H1 (cell line): ENCODE data around the gene SLC43A3. TPM values are rescaled to one million over a fixed set of nuclear protein-coding genes. Genes with fewer than 3 reads are reported as not detected.

Experiments
- CTCF ChIA-PET: fragments of 300-600 bp; sonication (Branson Sonifier 250); formaldehyde crosslinking; loops from one replicate; lab custom pipeline; 2021; ENCODE audit not compliant: partially characterized antibody; lab: Charles Lee
- POLR2A ChIA-PET: fragments of 300-600 bp; sonication (Branson Sonifier 250); formaldehyde crosslinking; loops from one replicate; lab custom pipeline; 2021; ENCODE audit warnings: inconsistent platforms; ENCODE audit not compliant: partially characterized antibody; lab: Charles Lee
- DNase-seq, 2 experiments: peaks; one replicate each; pipeline versions ENCODE4 v3.0.0 to v3.0.0-alpha.2; 2010 to 2022; ENCODE audit warnings: low spot score in 2 of 2, low read depth in 1 of 2, mixed read lengths in 1 of 2
- FAIRE-seq: peaks from 2 replicates; lab custom pipeline; 2011; peaks lifted over from hg19 to GRCh38; lab: Jason Lieb, UNC
- H2AFZ ChIP-seq: 2 replicates; pipeline ENCODE4 v1.8.1; 2012; ENCODE audit warnings: low read length, inconsistent platforms
- H2AK5ac ChIP-seq: 2 replicates; pipeline ENCODE4 v1.6.1; 2013; ENCODE audit warnings: low read depth, low read length
- H2BK120ac ChIP-seq: replicated peaks from 2 replicates; pipeline ENCODE3; 2013; ENCODE audit warnings: low read depth, low read length, inconsistent platforms
- H2BK12ac ChIP-seq: 2 replicates; pipeline ENCODE4 v1.6.1; 2013; ENCODE audit warnings: low read depth, low read length
- H2BK15ac ChIP-seq: 2 replicates; pipeline ENCODE4 v1.6.1; 2013; ENCODE audit warnings: low read length
- H2BK20ac ChIP-seq: 2 replicates; pipeline ENCODE4 v1.6.1; 2013; ENCODE audit warnings: low read length
- H2BK5ac ChIP-seq: 2 replicates; pipeline ENCODE4 v1.6.1; 2013; ENCODE audit warnings: low read depth, low read length
- H3K14ac ChIP-seq: 2 replicates; pipeline ENCODE4 v1.6.1; 2013; ENCODE audit warnings: inconsistent platforms; ENCODE audit not compliant: insufficient read length
- H3K18ac ChIP-seq: 2 replicates; pipeline ENCODE4 v1.6.1; 2013; ENCODE audit warnings: low read length; ENCODE audit errors: extremely low read depth
- H3K23ac ChIP-seq: 2 replicates; pipeline ENCODE4 v1.6.1; 2013; ENCODE audit warnings: inconsistent platforms; ENCODE audit not compliant: insufficient read length
- H3K23me2 ChIP-seq: 2 replicates; pipeline ENCODE4 v1.6.1; 2013; ENCODE audit warnings: low read depth, low read length
- H3K27ac ChIP-seq: 2 replicates; pipeline ENCODE4 v1.6.1; 2011; ENCODE audit warnings: low read depth, low read length, inconsistent platforms
- H3K27me3 ChIP-seq, 4 experiments: replicated peaks in 1 of 4; 1 replicate in 1 of 4; 2 replicates in 3 of 4; pipeline versions ENCODE4 v1.6.1 to v1.8.1; 2011 to 2013; ENCODE audit warnings: low read length in 3 of 4, mild to moderate bottlenecking in 3 of 4, inconsistent platforms in 2 of 4, mixed read lengths in 2 of 4, moderate library complexity in 1 of 4; ENCODE audit not compliant: control insufficient read depth in 3 of 4, insufficient read depth in 3 of 4; ENCODE audit errors: extremely low read depth in 1 of 4
- H3K36me3 ChIP-seq, 4 experiments: 2 replicates each; pipeline versions ENCODE4 v1.6.1 to v1.8.1; 2011 to 2013; ENCODE audit warnings: mild to moderate bottlenecking in 4 of 4, low read length in 3 of 4, moderate library complexity in 2 of 4, control low read depth in 1 of 4, inconsistent platforms in 1 of 4; ENCODE audit not compliant: insufficient read depth in 4 of 4, control insufficient read depth in 2 of 4
- H3K4ac ChIP-seq: replicated peaks from 2 replicates; pipeline ENCODE3; 2013; ENCODE audit warnings: low read length, low read depth, mixed read lengths, inconsistent platforms; ENCODE audit not compliant: insufficient read length
- H3K4me1 ChIP-seq, 4 experiments: replicated peaks in 1 of 4; 1 replicate in 1 of 4; 2 replicates in 3 of 4; pipeline versions ENCODE4 v1.6.1 to v1.8.1; 2011 to 2013; ENCODE audit warnings: low read length in 3 of 4, inconsistent platforms in 2 of 4, mixed read lengths in 1 of 4; ENCODE audit not compliant: insufficient read depth in 4 of 4, control insufficient read depth in 3 of 4
- H3K4me2 ChIP-seq, 2 experiments: 2 replicates each; pipeline versions ENCODE4 v1.6.1 to v1.8.1; 2011 to 2013; ENCODE audit warnings: low read depth in 2 of 2, low read length in 2 of 2, control low read depth in 1 of 2, inconsistent platforms in 1 of 2, mild to moderate bottlenecking in 1 of 2; ENCODE audit not compliant: insufficient read depth in 1 of 2
- H3K4me3 ChIP-seq, 4 experiments: fragments of 200-600, 300-600 bp in 1 of 4; sonication (generic), shearing (Covaris generic), sonication (Bioruptor Twin) in 1 of 4; 2 replicates each; pipeline versions ENCODE4 v1.5.1 to v1.8.1; 2011 to 2016; ENCODE audit warnings: low read length in 4 of 4, low read depth in 3 of 4, control low read depth in 2 of 4, inconsistent platforms in 2 of 4, mild to moderate bottlenecking in 2 of 4, mixed read lengths in 1 of 4, moderate library complexity in 1 of 4; ENCODE audit not compliant: insufficient read depth in 2 of 4; ENCODE audit errors: extremely low read depth in 1 of 4
- H3K56ac ChIP-seq: replicated peaks from 2 replicates; pipeline ENCODE3; 2013; ENCODE audit warnings: low read depth, mild to moderate bottlenecking, mixed read lengths, low read length, inconsistent platforms; ENCODE audit not compliant: insufficient read length
- H3K79me1 ChIP-seq: 2 replicates; pipeline ENCODE4 v1.6.1; 2013; ENCODE audit warnings: low read depth, low read length, control low read depth
- H3K79me2 ChIP-seq, 2 experiments: 2 replicates each; pipeline versions ENCODE4 v1.6.1 to v1.8.1; 2012 to 2013; ENCODE audit warnings: low read length in 2 of 2, mild to moderate bottlenecking in 2 of 2, inconsistent platforms in 1 of 2; ENCODE audit not compliant: insufficient read depth in 2 of 2, control insufficient read depth in 1 of 2
- H3K9ac ChIP-seq, 4 experiments: replicated peaks in 1 of 4; 1 replicate in 1 of 4; 2 replicates in 3 of 4; pipeline versions ENCODE4 v1.6.1 to v1.8.1; 2011 to 2013; ENCODE audit warnings: low read depth in 3 of 4, low read length in 3 of 4, control low read depth in 2 of 4, mild to moderate bottlenecking in 2 of 4, moderate library complexity in 2 of 4, inconsistent platforms in 1 of 4; ENCODE audit errors: extremely low read depth in 1 of 4
- H3K9me3 ChIP-seq, 2 experiments: 2 replicates each; pipeline versions ENCODE4 v1.6.1 to v1.8.1; 2012 to 2013; ENCODE audit warnings: mild to moderate bottlenecking in 2 of 2, moderate library complexity in 2 of 2, control low read depth in 1 of 2, inconsistent platforms in 1 of 2, low read depth in 1 of 2, low read length in 1 of 2, mixed read lengths in 1 of 2; ENCODE audit not compliant: insufficient read depth in 2 of 2
- H4K20me1 ChIP-seq, 2 experiments: replicated peaks in 1 of 2; 2 replicates each; pipeline versions ENCODE3 to v1.8.1; 2011 to 2013; ENCODE audit warnings: inconsistent platforms in 2 of 2, low read length in 2 of 2, mild to moderate bottlenecking in 1 of 2; ENCODE audit not compliant: insufficient read depth in 2 of 2, control insufficient read depth in 1 of 2
- H4K5ac ChIP-seq: 2 replicates; pipeline ENCODE4 v1.6.1; 2013; ENCODE audit warnings: low read length, low read depth, mixed read lengths, inconsistent platforms; ENCODE audit not compliant: insufficient read length
- H4K8ac ChIP-seq: 2 replicates; pipeline ENCODE4 v1.8.0; 2013; ENCODE audit warnings: mild to moderate bottlenecking, moderate library complexity, low read length, inconsistent platforms; ENCODE audit not compliant: insufficient read depth; ENCODE audit errors: extremely low read depth
- H4K91ac ChIP-seq: replicated peaks from 2 replicates; pipeline ENCODE3; 2013; ENCODE audit warnings: low read length, mixed read lengths, inconsistent platforms; ENCODE audit not compliant: insufficient read length
- POLR2AphosphoS5 ChIP-seq: IDR thresholded peaks from 2 replicates; pipeline ENCODE4 v1.6.1; 2011; ENCODE audit warnings: low read depth, low read length
- RNF2 ChIP-seq: fragments of 200-900, 300-1000 bp; sonication (generic); IDR thresholded peaks from 2 replicates; pipeline ENCODE4 v1.7.1; 2016; ENCODE audit warnings: borderline replicate concordance, low read depth, mild to moderate bottlenecking, antibody characterized with exemption, low read length; ENCODE audit not compliant: poor library complexity, severe bottlenecking; ENCODE audit errors: missing control alignments
- WGBS, 2 experiments: shearing (Covaris generic) in 1 of 2; methylation state at CpG; one replicate each; pipeline versions ENCODE4 v1.1.6 to v1.1.7; 2013 to 2015; ENCODE audit warnings: low lambda C conversion rate in 2 of 2, mixed read lengths in 2 of 2, inconsistent platforms in 1 of 2, low coverage in 1 of 2, missing lambda C conversion rate in 1 of 2; ENCODE audit not compliant: insufficient replicate concordance in 2 of 2, insufficient coverage in 1 of 2, insufficient read length in 1 of 2; ENCODE audit errors: extremely low coverage in 1 of 2, missing lambda C conversion rate in 1 of 2; 5-methylcytosine and 5-hydroxymethylcytosine counted together
- polyA plus RNA-seq, 7 experiments: library from polyadenylated mRNA; depleted of rRNA in 3 of 7; stranded (reverse) in 5 of 7; unstranded in 2 of 7; fragments of >200 nt in 5 of 7; fragments of 200-250 nt in 2 of 7; gene quantifications; 1 replicate in 5 of 7; 2 replicates in 1 of 7; 4 replicates in 1 of 7; pipeline versions ENCODE4 v1.2.1 to v1.2.3, GENCODE V29; 2011 to 2013; ENCODE audit warnings: missing spikeins in 2 of 7, mixed read lengths in 2 of 7
- total RNA-seq: library from RNA; stranded (reverse); fragmentation: NEBNext Ultra II Directional; extraction: Animal tissue kit (Norgen Biotek cat#: 25700); gene quantifications from 2 replicates; pipeline ENCODE4 v1.2.1, GENCODE V29; 2021

Gene SLC43A3
- total and polyA plus RNA-seq, 2 of the 8 experiments (the other 6 are each of a cell fraction or from before 2014, with no cell fraction given), result 31.8 to 67.8 TPM

- Histone ChIP-seq H3K4me3 (no peak overlapping the region), H4K20me1 (no peaks in the 10 kb centered on the region), H2BK15ac (0 out of 2 replicates have a peak overlapping the region, but pooled peaks have one; percentile 34), H3K9me3 (no peaks in the 10 kb centered on the region), H3K9ac (no peak overlapping the region), H3K14ac (no peak overlapping the region), H3K56ac (no peak overlapping the region), H2BK12ac (no peak overlapping the region), H3K79me1 (peaks cover 4% of the 10 kb centered on the region; the same call in 1 of the 2 replicates), H3K4me2 (no peak overlapping the region; a peak in 2 of 4 replicates), H4K5ac (no peak overlapping the region), H3K4me1 (peaks cover 0 to 19% (median 13%) of the 10 kb centered on the region in 4 experiments; a peak in 6 of 7 replicates), H4K8ac (no peak overlapping the region), H3K27me3 (peaks cover 0 to 11% (median 3%) of the 10 kb centered on the region in 4 experiments; a peak in 5 of 7 replicates), H3K23me2 (no peaks in the 10 kb centered on the region; the same call in 1 of the 2 replicates), H3K36me3 (peaks cover 0 to 21% (median 2%) of the 10 kb centered on the region in 4 experiments; a peak in 2 of 8 replicates), H3K23ac (no peak overlapping the region), H3K27ac (no peak overlapping the region), H2AK5ac (no peak overlapping the region), H2AFZ (no peak overlapping the region), H3K79me2 (no peaks in the 10 kb centered on the region), H2BK120ac (no peak overlapping the region), H4K91ac (no peak overlapping the region), H2BK5ac (no peak overlapping the region), H3K4ac (no peak overlapping the region), H3K18ac (no peak overlapping the region), H2BK20ac (no peak overlapping the region)
- CTCF ChIA-PET, result interaction anchor here (1.1 to 10.1 kb wide), 5 partner anchors 8 to 31 kb away, joined by 3 to 68 read pairs (median 7); no protein-coding TSS in a partner anchor
- DNase-seq, result no peak
- no peak for FAIRE-seq
- POLR2A ChIA-PET, result interaction anchor here (1.1 kb wide), 1 partner anchor 59 kb away, joined by 4 read pairs; no protein-coding TSS in a partner anchor
- WGBS, 2 experiments, result 82% methylated on average over 15 of the region's 15 CpGs; no CpG with 5 or more reads in 1 of the 2 experiments
- no peak for TF ChIP-seq POLR2AphosphoS5
- no peak for TF ChIP-seq RNF2
Observed at GRCh38 chr11:57424792-57425564, 1.9 kb downstream of the SLC43A3 start.
